Renal cortical epithelial cell (primary cell): ENCODE results near the gene PADI4. TPM values are rescaled to one million over a fixed set of nuclear protein-coding genes. Genes with fewer than 3 reads are reported as not detected.

Experiments used
- DNase-seq: peaks from one replicate; pipeline ENCODE4 v3.0.0-alpha.2; 2011; ENCODE audit warnings: low read depth
- total RNA-seq: library from RNA; depleted of rRNA; stranded (reverse); fragments of >200 nt; gene quantifications from 2 replicates; pipeline ENCODE4 v1.2.3, GENCODE V29; 2014

PADI4 gene
- total RNA-seq, 1 donor from 2014 or later, result not detected

- no peak for DNase-seq
Measured at GRCh38 chr1:17348593-17349234, 40.7 kb downstream of the PADI4 start.

- DNase-seq, result no peak
Measured at GRCh38 chr1:17350083-17350482, 42.1 kb downstream of the PADI4 start.

GRCh38 chr1:17350928-17351446 lies 43.0 kb downstream of the PADI4 start:
- DNase-seq, result no peak

GRCh38 chr1:17351598-17352324 lies 43.8 kb downstream of the PADI4 start:
- DNase-seq, result no peak

DNA sequence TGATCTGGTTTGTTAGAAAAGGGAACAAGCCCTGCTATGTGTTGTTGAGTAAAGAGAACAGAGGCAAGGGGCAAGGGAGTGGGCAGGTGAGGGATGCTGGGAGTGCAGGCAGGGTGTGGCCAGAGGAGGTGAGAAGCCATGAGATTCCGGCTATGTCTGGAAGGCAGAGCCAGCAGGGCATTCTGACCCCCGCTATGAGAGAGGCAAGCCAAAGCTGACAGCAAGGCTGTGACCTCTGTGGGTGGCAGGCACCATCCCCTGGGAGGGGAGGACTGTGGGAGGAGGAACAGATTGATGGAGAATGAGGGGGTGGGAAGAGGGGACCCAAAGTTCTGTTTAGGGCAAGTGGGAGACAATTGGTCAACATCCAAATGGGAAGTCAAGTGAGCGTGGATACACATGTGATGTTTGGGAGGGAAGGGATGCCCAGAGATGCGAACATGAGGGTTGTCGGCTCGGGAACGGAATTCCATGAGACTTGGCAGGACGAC lies 44.5 kb downstream of the PADI4 start:
- DNase-seq, result no peak

DNA sequence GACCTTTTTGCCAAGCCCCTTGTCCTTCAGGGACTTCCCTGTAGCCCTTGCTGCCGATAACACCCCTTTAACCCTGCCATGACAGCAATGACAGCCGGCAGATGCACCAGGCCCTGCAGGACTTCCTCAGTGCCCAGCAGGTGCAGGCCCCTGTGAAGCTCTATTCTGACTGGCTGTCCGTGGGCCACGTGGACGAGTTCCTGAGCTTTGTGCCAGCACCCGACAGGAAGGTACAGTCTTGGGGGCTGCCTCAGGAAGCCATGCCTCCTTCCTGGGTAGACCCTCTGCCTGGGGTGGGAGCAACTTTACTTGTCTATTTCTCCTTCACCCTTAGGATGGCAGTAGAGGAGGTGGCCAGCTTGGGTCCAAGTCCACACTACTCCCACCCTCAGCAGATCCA lies 47.9 kb downstream of the PADI4 start:
- DNase-seq, result no peak

GRCh38 chr1:17356387-17357026 lies 48.5 kb downstream of the PADI4 start:
- DNase-seq, result no peak

DNA sequence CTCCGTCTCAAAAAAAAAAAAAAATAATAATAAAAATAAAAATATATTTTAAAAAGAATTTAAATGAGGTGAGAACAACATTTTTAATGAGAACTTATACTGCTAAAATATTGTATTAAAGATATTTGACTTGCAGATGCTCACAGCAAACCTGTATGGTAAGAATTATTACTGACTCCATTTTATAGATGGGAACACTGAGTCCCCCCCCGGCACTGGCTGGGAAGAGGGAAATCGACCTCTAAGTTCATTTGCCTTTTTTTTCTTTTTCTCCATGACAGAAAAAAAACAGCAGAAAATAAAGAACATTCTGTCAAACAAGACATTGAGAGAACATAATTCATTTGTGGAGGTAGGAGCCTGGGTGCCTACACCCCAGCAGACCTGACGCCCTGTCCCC lies 50.6 kb downstream of the PADI4 start:
- DNase-seq, result no peak

DNA sequence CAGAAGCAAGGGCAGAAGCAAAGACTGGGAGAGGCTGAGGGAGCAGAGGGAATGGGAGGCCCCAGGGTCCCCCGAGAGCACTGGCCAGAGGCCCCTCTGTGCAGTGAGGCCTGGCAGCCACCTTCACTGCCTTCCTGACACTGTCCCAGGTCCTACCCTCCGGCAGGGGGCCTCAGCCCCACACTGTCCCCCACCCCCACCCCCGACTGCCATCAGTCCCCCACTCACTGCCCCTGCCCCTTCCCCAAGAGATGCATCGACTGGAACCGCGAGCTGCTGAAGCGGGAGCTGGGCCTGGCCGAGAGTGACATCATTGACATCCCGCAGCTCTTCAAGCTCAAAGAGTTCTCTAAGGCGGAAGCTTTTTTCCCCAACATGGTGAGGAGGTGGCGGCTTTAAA lies 51.0 kb downstream of the PADI4 start:
- no peak for DNase-seq

GRCh38 chr1:17359808-17360207 lies 51.8 kb downstream of the PADI4 start:
- DNase-seq, result no peak

- no peak for DNase-seq
Measured at GRCh38 chr1:17360272-17360956, 52.4 kb downstream of the PADI4 start.

DNA sequence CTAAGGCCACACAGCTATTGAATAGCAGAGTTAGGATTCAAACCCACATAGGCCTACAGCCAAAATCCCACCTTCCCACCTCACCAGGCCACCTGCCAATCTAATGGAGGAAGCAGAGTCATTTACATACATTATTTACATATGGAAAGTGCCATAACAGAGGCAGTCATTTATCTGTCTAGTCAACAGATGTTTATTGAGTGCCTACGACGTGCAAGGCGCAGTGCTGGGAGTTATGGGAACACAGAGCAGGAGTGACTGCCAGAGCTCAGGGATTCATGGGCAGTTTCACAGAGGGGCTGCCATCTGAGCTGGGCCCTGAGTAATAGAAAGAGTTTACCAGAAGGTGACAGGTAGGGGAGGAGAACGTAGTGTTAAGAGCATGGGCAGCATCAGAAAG lies 53.7 kb downstream of the PADI4 start:
- no peak for DNase-seq

- DNase-seq, result no peak
Measured at GRCh38 chr1:17363351-17363750, 55.4 kb downstream of the PADI4 start.

- no peak for DNase-seq
Measured at GRCh38 chr1:17363771-17364170, 55.8 kb downstream of the PADI4 start.

- DNase-seq, result no peak
Measured at GRCh38 chr1:17365293-17365692, 57.3 kb downstream of the PADI4 start.

DNA sequence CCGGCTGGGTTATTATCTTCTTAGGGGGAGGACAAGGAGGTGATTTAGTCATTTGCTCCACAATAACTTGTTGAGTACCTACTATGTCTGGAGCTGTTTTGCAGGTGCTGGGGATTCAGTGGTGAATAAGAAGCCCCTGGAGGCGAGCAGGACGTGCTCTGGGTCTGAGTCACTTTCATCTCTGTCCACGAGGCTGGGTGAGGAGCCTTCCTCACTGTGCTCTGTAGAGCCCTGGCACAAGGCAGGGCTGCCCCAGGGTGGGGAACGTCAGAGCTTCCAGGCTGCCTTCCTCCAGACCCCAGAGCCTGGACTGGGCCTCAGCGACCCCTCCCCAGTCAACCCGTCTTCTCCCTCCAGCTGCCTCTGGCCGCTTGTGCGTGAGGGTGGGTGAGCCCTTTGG lies 61.5 kb downstream of the PADI4 start:
- DNase-seq, result peak; percentile 57

DNA sequence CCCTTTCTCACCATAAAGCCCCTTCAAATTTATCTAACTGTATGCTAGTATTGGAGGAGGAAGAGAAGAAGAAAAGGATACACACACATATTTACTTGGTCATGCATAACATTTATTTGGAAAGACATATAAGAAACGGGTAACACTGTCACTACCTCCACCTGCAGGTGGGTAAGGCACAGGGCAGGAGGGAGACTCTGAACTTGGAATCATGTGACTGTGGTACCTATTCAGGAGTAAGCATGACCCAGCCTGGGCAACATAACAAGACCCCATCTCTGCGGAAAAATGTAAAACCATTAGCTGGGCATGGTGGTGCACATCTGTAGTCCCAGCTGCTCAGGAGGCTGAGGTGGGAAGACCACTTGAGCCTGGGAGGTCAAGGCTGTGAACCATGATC lies 62.6 kb downstream of the PADI4 start:
- DNase-seq, result peak; percentile 28

- DNase-seq, result no peak
Measured at GRCh38 chr1:17371896-17372295, 63.9 kb downstream of the PADI4 start, which contains the start of gene PADI6. TSS of gene PADI6 (plus strand) at chr1:17372196. CDS start at chr1:17372246, 50 bp downstream.

DNA sequence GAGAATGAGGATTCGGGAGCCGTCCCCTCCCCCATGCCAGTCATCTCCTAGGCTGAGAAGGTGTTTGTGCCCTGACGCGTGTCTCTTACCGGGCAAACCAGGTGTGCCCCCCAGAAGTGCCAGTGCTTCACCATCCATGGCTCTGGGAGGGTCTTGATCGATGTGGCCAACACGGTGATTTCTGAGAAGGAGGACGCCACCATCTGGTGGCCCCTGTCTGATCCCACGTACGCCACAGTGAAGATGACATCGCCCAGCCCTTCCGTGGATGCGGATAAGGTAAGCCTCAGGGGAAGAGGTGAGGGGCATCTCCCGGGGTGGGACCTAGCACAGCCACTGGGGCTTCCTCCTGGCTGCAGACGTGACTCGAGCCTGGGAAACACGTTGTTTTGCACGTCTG lies 65.0 kb downstream of the PADI4 start:
- DNase-seq, result no peak

- no peak for DNase-seq
Measured at GRCh38 chr1:17375651-17376050, 67.7 kb downstream of the PADI4 start.

DNA sequence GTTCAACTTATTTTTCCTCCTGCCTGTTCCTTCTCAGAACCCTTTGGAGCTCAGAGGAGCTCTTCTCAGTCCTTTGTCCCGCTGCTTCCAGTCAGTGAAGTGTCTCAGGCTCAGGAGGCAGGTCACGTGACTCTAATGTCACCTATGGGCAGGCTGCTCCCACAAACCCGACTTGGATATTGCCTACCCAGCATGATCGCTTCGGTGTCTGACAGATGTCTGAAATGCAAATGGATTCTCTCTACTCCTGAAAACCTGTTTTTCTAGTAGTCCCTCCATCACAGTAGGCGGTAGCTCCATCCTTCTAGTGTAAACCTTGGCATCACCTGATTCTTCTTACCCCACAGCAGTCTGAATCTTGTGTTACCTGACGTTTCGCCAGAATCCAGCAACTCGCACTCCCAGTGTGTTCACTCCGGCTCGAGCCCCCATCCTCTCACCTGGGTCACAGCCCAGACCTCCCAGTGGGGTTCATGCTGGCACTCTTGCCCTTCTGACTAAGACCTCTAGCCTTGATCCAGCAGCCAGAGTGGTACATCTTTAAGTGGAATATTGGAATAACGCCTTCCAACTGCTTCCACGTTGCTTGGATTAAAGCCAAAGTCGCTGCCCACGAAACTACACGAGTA lies 69.4 kb downstream of the PADI4 start:
- peak; percentile 2 for DNase-seq

- DNase-seq, result no peak
Measured at GRCh38 chr1:17381161-17381560, 73.2 kb downstream of the PADI4 start.
